Adipose tissue (tissue), 3 donors: ENCODE data around the gene TRAPPC2B. TPM values are rescaled to one million over a fixed set of nuclear protein-coding genes. Genes with fewer than 3 reads are reported as not detected.
A peak's percentile ranks its signal among the peaks of the same experiment; 100 is the strongest.

ENCODE experiments used
- H3K27ac ChIP-seq: one replicate; pipeline ENCODE4 v1.5.1; 2013; ENCODE audit warnings: low read depth, low read length
- WGBS, 3 donors: extraction: QIAGEN DNeasy Blood & Tissue Kit; methylation state at CpG; one replicate each; pipeline ENCODE4 v1.1.7; 2013; 5-methylcytosine and 5-hydroxymethylcytosine counted together
- polyA plus RNA-seq, 3 donors: library from polyadenylated mRNA; stranded (reverse); fragments of 200-250 nt; gene quantifications; one replicate each; pipeline ENCODE4 v1.2.3, GENCODE V29; 2013
- donor health status: healthy with polysubstance abuse.
- donor health status: Bipolar disorder and iron deficiency.
- donor health status: healthy.

TRAPPC2B gene
- polyA plus RNA-seq, result 10 to 100 TPM in 2 of 3 donors, 1 to 10 TPM in 1; 8.9 to 23.1 (median 14.0) TPM

- H3K27ac ChIP-seq, result peak within 1 kb of the TSS; percentile 66
- 0 to 2% (median 1%) methylated on average over 42 to 47 of the region's 47 CpGs for whole genome bisulfite sequencing, 3 donors
These were observed at the start of gene TRAPPC2B, which contains the start of gene ZNF547 for GRCh38 chr19:57362997-57363687. TRAPPC2B (plus strand) TSS chr19:57363551; CDS start chr19:57364834, 1,283 bp downstream. ZNF547 (plus strand) TSS chr19:57363551; CDS start chr19:57368556, 5,005 bp downstream.

GRCh38 chr19:57314146-57314545 lies 49.2 kb upstream of the TRAPPC2B start:
- WGBS, 3 donors, result 62 to 81% (median 79%) methylated on average over 4 of the region's 4 CpGs
- H3K27ac ChIP-seq, result no peak overlapping the region

- WGBS, 3 donors, result 14 to 24% (median 24%) methylated on average over 29 of the region's 29 CpGs
- no peak overlapping the region for H3K27ac ChIP-seq
These were observed 45.8 kb upstream of the TRAPPC2B start for GRCh38 chr19:57317503-57317902.

DNA sequence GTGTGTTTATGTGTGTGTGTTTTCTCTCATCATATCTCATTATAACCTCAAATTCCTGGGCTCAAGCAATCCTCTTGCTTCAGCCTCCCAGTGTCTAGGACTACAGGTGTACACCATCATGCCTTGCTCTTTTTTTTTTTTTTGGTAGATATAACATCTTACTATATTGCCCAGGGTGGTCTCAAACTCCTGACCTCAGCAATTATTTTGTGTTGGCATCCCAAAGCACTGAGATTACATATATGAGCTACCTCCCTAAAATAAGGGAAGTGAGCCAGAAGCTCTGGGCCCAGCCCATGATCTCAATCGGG lies 43.5 kb upstream of the TRAPPC2B start:
- H3K27ac ChIP-seq, result no peak overlapping the region
- WGBS, 3 donors, result 0% methylated on average over 1 of the region's 1 CpG

GRCh38 chr19:57320180-57321084 lies 42.9 kb upstream of the TRAPPC2B start, which contains the start of gene ZNF543:
ZNF543 (plus strand) TSS chr19:57320472; CDS start chr19:57320854, 382 bp downstream.
- H3K27ac ChIP-seq, result no peak within 1 kb of the TSS
- WGBS, 3 donors, result 0 to 1% (median 0%) methylated on average over 70 to 71 of the region's 71 CpGs

DNA sequence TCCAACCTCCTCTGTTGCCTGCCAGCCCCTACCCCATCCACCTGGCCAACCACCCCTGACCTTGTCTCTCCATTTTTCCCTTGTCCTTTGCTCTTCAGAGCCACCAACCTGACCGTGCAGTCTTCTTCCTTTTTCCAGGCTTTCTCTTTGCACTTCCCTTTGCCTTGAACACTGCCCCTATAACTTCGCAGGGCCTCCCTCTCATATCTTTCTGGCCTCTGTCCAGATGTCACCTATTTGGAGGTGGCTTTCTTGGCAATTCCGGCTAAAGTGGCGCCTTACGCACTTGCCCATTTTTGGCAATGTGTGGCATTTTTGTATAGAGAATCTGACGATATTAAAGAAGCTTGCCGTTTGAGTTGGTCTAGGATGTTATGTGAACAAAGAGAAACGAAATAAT lies 42.2 kb upstream of the TRAPPC2B start:
- 24 to 49% (median 44%) methylated on average over 8 of the region's 8 CpGs for WGBS, 3 donors

GRCh38 chr19:57321751-57322150 lies 41.6 kb upstream of the TRAPPC2B start:
- WGBS, 3 donors, result 54 to 75% (median 68%) methylated on average over 3 of the region's 3 CpGs
- no peak overlapping the region for H3K27ac ChIP-seq

More for the DNA sequence above, 42.2 kb upstream of the TRAPPC2B start:
- H3K27ac ChIP-seq, result no peak overlapping the region

DNA sequence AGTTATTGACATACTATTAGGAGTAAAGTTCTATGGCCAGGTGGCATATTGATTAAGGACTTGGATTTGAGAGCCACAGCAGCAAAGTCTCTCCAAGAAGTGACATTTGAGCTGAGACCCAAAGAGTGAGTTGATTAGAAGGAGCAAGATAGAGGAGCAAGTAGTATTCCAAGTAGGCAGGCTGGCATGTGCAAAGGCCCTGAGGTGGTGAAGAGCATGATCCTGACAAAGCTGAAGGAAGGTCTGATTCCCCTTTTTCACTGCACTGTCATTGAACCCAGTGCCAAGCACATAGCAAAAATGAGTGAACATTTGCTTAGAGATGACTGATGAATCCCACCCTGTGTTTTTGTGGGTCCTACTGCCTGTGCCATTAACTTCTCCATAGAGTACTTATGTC lies 38.4 kb upstream of the TRAPPC2B start:
- no peak overlapping the region for H3K27ac ChIP-seq

DNA sequence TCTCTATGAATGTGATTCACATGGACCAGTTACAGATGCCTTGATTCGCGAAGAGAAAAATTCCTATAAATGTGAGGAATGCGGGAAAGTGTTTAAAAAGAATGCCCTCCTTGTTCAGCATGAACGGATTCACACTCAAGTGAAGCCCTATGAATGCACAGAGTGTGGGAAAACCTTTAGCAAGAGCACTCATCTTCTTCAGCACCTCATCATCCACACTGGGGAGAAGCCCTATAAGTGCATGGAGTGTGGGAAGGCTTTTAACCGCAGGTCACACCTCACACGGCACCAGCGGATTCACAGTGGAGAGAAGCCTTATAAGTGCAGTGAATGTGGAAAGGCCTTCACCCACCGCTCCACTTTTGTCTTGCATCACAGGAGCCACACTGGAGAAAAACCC lies 35.4 kb upstream of the TRAPPC2B start:
- 94 to 98% (median 96%) methylated on average over 8 of the region's 8 CpGs for WGBS, 3 donors
- no peak overlapping the region for H3K27ac ChIP-seq

DNA sequence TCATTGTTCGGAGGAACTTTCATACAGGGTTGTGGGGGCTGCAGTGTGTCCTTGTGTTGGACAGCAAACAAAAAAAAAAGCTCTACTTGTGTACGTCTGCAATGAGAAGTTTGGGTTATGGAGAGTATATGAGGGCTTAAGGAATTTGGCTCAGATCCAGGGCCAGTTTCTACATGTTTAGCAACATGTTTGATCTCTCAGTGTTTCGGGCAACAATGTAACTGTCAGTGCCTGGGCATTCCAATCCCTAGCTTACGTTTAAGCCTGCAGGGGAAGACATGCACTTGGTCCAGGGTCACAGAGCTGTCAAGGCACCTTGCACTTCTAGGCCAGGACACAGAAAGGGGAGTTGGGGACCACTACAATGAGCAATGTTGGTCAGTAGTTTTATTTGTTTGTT lies 29.2 kb upstream of the TRAPPC2B start:
- no peak overlapping the region for H3K27ac ChIP-seq

DNA sequence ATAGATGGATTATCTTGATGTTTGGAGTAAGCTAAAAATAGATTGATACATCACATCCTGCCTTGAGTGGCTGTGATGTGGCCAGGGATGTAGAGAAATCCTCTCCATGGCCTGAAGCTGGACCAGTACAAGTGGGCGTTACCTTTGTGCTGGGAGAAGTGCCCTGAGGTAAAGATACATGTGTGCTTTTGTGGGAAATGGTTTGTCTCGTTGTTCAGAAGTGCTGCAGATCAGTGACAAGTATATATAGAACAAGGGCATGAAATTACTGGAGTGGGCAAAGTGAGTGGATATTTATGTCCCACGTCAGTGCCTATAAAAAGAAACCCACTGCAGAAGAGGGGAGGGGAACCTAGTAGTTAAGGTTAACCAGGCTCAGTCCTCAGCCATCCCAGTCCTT lies 24.5 kb upstream of the TRAPPC2B start:
- WGBS, 3 donors, result 68 to 75% (median 71%) methylated on average over 3 of the region's 3 CpGs
- no peak overlapping the region for H3K27ac ChIP-seq

More for the DNA sequence above, 29.2 kb upstream of the TRAPPC2B start:
- 81 to 86% (median 82%) methylated on average over 4 of the region's 4 CpGs for WGBS, 3 donors

- 66 to 82% (median 73%) methylated on average over 6 of the region's 6 CpGs for WGBS, 3 donors
- no peak overlapping the region for H3K27ac ChIP-seq
These were observed 20.8 kb upstream of the TRAPPC2B start for GRCh38 chr19:57342582-57342981.

DNA sequence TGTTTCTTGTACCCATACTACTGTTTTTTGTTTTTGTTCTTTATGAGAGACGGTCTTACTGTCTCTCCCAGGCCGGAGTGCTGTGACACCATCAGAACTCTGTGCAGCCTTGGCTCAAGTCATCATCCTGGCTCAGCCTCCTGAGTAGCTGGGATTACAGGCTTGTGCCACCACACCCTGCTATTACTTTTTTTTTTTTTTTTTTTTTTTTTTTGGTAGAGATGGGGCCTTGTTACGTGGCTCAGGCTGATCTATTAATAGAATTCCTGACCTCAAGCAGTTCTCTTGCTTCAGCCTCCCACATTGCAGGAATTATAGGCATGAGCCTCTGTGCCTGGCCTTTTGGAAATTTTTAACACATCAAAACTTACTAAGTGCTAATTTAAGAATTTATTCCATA lies 15.2 kb upstream of the TRAPPC2B start:
- WGBS, 3 donors, result 59 to 70% (median 68%) methylated on average over 3 of the region's 3 CpGs
- H3K27ac ChIP-seq, result no peak overlapping the region

DNA sequence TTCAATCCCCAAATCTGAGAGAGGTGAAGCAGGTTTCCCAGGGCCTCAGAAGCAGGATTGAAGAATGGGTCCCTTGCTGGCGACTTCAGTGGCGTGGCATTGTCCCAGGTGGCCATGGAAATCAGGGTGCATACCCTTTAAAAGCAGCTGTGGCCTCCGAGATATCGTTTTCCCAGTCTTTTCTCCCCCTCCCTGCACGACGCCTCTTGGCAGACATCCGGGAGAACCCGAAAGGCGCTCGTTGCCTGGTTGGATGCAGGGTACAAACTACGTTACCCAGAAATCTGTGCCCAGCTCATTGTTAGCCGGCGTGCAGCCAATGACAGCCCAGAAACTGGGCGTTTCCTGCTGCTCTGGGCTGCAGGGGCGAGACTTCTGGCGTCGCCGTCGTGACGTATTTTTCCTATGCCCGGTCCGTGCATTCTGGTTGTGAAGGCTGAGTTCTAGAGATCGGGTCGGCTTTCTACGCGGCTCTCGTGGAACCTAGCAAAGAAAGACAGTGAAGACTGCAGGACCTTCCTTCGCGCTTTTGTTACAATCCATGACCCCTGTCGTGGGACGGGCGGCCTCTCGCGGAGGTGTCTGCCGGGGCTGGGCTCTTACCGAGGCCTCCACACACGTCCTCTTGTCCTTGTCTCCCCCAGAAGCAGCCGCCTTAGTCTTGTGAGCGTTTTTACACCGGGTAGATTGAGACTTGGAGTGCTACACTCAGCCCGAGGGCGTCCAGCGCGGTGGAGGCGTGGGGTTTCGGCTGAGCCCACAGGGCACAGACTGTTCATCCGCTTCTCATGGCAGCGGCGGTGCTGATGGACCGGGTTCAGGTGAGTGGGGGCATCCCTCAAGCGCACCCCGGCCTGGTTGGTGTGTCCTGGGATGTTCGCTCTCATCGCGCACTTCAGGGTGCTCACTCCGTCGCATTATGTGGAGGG lies 12.2 kb upstream of the TRAPPC2B start, which contains the start of gene ZNF304:
Gene ZNF304 (plus strand): TSS at position 395 of the 929 bp plus-strand sequence. CDS start 394 bp downstream, at position 789.
- H3K27ac ChIP-seq, result no peak within 1 kb of the TSS
- 2% methylated on average over 57 of the region's 57 CpGs for WGBS, 3 donors

- no peak overlapping the region for H3K27ac ChIP-seq
- WGBS, 3 donors, result 18 to 27% (median 24%) methylated on average over 7 of the region's 7 CpGs
These were observed 11.5 kb upstream of the TRAPPC2B start for GRCh38 chr19:57351867-57352266.

- WGBS, 3 donors, result 84 to 97% (median 95%) methylated on average over 4 of the region's 4 CpGs
These were observed 7.4 kb upstream of the TRAPPC2B start for GRCh38 chr19:57355916-57356315.

GRCh38 chr19:57357406-57357805 lies 5.9 kb upstream of the TRAPPC2B start:
- H3K27ac ChIP-seq, result no peak overlapping the region
- 96% methylated on average over 5 of the region's 5 CpGs for WGBS, 3 donors

More at GRCh38 chr19:57355916-57356315, 7.4 kb upstream of the TRAPPC2B start:
- H3K27ac ChIP-seq, result no peak overlapping the region

- no peak overlapping the region for H3K27ac ChIP-seq
These were observed 4.1 kb upstream of the TRAPPC2B start for GRCh38 chr19:57359300-57359699.
